Activated CD4-positive, alpha-beta T cell treated with anti-CD3 and anti-CD28 coated beads for 36 hours (primary cell): ENCODE data around the gene ARHGEF17. TPM values are rescaled to one million over a fixed set of nuclear protein-coding genes. Genes with fewer than 3 reads are reported as not detected.
A peak's percentile ranks its signal among the peaks of the same experiment; 100 is the strongest.

ENCODE experiments used
- ATAC-seq: fragments of 200-7000 bp; cut with Tn5 transposase; one replicate; pipeline ENCODE4 v1.10.0; 2021; ENCODE audit warnings: mild to moderate bottlenecking, moderate library complexity
- CTCF ChIA-PET: fragments of 350-600 bp; sonication (Branson Sonifier 250); formaldehyde crosslinking; loops from one replicate; lab custom pipeline; 2021; ENCODE audit warnings: antibody characterized with exemption; lab: Charles Lee
- POLR2A ChIA-PET: fragments of 350-600 bp; sonication (Branson Sonifier 250); formaldehyde crosslinking; loops from one replicate; lab custom pipeline; 2021; ENCODE audit warnings: antibody characterized with exemption, inconsistent platforms; lab: Charles Lee
- DNase-seq: peaks from one replicate; pipeline ENCODE4 v3.0.0-alpha.2; 2020
- H3K27ac Mint-ChIP-seq: one replicate; pipeline ENCODE4 v1.8.0; 2021; ENCODE audit warnings: mixed read lengths
- H3K27me3 Mint-ChIP-seq: one replicate; pipeline ENCODE4 v1.8.0; 2021; ENCODE audit warnings: mixed read lengths
- H3K36me3 Mint-ChIP-seq: one replicate; pipeline ENCODE4 v1.8.0; 2021; ENCODE audit warnings: low read depth, mixed read lengths
- H3K4me1 Mint-ChIP-seq: one replicate; pipeline ENCODE4 v1.8.0; 2021; ENCODE audit warnings: mixed read lengths
- H3K4me3 Mint-ChIP-seq: one replicate; pipeline ENCODE4 v1.8.0; 2021; ENCODE audit warnings: mild to moderate bottlenecking, moderate library complexity, mixed read lengths
- H3K9me3 Mint-ChIP-seq: one replicate; pipeline ENCODE4 v1.8.0; 2021; ENCODE audit warnings: low read depth, mixed read lengths
- intact Hi-C, 2 experiments: fragments of 100-400 bp; cut with DNase I in 1 of 2; cut with micrococcal nuclease in 1 of 2; formaldehyde crosslinking; loops; one replicate each; pipeline versions ENCODE4 v1.14.2 to v1.15.1; 2022 to 2024; cut with DNase I, micrococcal nuclease
- total RNA-seq, 2 experiments: library from RNA; stranded (reverse); gene quantifications; one replicate each; pipeline ENCODE4 v1.2.3, GENCODE V29; 2021

ARHGEF17 gene
- total RNA-seq, 2 experiments from 2014 or later, result 0.05 TPM; not detected in 1

DNA sequence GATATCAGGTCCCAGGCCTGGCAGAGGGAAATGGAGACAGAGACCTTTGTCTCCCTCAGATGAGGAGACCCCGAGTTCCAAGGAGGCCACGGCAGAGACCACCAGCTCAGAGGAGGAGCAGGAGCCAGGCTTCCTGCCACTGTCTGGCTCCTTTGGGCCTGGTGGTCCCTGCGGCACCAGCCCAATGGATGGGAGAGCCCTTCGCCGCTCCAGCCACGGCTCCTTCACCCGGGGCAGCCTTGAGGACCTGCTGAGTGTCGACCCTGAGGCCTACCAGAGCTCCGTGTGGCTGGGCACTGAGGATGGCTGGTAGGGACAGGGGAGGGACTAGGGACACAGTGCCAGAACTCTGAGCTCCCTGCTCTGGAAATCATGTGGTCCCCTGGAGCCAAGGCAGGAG, 55.1 kb downstream of the ARHGEF17 start:
- CTCF ChIA-PET, result interaction anchor here (1.0 to 2.2 kb wide), 2 partner anchors 12 to 143 kb away, joined by 5 to 8 read pairs; no protein-coding TSS in a partner anchor
- no peak overlapping the region for H3K4me3 Mint-ChIP-seq
- peaks cover 2% of the 10 kb centered on the region for H3K9me3 Mint-ChIP-seq
- intact Hi-C loops, result no loop called here
- H3K27ac Mint-ChIP-seq, result no peak overlapping the region
- no peaks in the 10 kb centered on the region for H3K36me3 Mint-ChIP-seq
- H3K27me3 Mint-ChIP-seq, result no peaks in the 10 kb centered on the region
- DNase-seq, result no peak
- no peak for ATAC-seq
- POLR2A ChIA-PET, result interaction anchor here (0.6 kb wide), 1 partner anchor 213 kb away, joined by 8 read pairs; no protein-coding TSS in a partner anchor
- H3K4me1 Mint-ChIP-seq, result peaks cover 23% of the 10 kb centered on the region

DNA sequence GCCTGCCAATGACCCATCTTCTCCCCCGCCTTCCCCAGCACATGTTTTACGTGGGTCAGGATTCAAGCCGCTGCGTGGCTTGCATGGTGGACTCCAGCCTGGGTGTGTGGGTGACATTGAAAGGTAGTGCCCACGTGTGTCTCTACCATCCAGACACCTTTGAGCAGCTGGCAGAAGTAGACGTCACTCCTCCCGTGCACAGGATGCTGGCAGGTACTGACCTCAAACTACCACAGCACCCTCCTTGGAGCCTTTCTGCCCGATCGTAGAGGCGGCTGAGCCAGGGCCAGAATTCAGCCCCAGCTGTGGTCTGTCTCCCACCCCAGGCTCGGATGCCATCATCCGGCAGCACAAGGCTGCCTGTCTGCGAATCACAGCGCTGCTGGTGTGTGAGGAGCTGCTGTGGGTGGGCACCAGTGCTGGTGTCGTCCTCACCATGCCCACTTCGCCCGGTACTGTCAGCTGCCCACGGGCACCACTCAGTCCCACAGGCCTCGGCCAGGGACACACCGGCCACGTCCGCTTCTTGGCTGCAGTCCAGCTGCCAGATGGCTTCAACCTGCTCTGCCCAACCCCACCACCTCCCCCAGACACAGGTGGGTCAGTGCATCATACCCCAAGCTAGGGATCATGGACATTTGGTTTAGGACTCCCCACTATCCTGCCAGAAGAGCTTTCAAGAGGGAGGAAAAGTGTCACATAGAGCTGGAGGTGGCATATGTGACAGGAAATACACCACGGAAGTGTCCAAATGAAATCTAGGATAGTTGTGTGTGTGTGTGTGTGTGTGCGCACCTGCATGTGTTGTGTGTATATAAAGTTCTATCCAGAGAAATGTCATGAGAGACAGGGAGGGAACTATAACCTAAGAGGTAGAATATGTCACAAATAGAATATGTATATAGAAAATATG, 57.5 kb downstream of the ARHGEF17 start:
- Mint-ChIP-seq H3K9me3 (peaks cover 2% of the 10 kb centered on the region), H3K36me3 (no peaks in the 10 kb centered on the region), H3K27ac (peak overlapping the region; percentile 77), H3K27me3 (no peaks in the 10 kb centered on the region), H3K4me1 (peaks cover 25% of the 10 kb centered on the region), H3K4me3 (no peak overlapping the region)
- intact Hi-C loops, result no loop called here
- DNase-seq (no peak), ATAC-seq (no peak)
- ChIA-PET CTCF (interaction anchor here (0.6 to 1.8 kb wide), 6 partner anchors 8 to 109 kb away, joined by 3 to 15 read pairs (median 4); no protein-coding TSS in a partner anchor), POLR2A (interaction anchor here (0.6 kb wide), 1 partner anchor 9 kb away, joined by 3 read pairs; no protein-coding TSS in a partner anchor)

DNA sequence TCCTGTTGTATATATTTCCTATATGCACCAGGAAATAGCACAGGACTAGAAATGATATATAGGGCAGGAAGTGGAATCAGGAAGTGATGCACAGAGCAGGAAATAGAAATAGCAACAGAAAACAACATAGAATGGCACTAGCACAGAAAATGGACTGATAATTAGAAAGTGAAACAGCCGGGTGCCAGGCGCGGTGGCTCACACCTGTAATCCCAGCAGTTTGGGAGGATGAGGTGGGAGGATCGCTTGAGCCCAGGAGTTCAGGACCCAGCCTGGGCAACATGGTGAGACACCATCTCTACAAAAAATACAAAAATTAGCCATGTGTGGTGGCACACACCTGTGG, 58.2 kb downstream of the ARHGEF17 start:
- Mint-ChIP-seq H3K4me3 (no peak overlapping the region), H3K4me1 (peaks cover 25% of the 10 kb centered on the region), H3K36me3 (no peaks in the 10 kb centered on the region), H3K27ac (peak overlapping the region; percentile 77), H3K27me3 (no peaks in the 10 kb centered on the region), H3K9me3 (peaks cover 2% of the 10 kb centered on the region)
- DNase-seq, result peak; percentile 42
- peak; percentile 77 for ATAC-seq
- ChIA-PET CTCF (interaction anchor here (1.5 to 1.8 kb wide), 2 partner anchors 8 to 15 kb away, joined by 4 to 15 read pairs; no protein-coding TSS in a partner anchor), POLR2A (no interaction called here)
- intact Hi-C loops, result no loop called here

DNA sequence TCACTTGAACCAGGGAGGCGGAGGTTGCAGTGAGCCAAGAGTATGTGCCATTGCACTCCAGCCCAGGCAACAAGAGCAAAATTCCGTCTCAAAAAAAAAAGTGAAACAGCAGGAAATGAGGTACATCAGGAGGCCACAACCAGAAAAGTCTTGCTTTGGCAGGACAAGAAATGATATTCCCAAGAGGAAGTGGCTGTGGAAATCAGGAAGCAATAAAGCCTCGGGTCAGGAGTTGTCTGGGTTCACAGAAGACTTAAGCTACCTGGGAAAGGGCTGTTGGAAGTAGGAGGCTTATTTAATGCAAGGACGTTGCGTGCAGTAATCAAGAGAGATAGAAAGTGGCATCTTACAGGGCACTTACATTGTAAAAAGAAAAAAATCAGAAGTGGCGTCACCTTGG, 58.9 kb downstream of the ARHGEF17 start:
- Mint-ChIP-seq H3K4me3 (no peak overlapping the region), H3K27me3 (no peaks in the 10 kb centered on the region), H3K9me3 (peaks cover 2% of the 10 kb centered on the region), H3K36me3 (no peaks in the 10 kb centered on the region), H3K27ac (peak overlapping the region; percentile 65), H3K4me1 (peaks cover 25% of the 10 kb centered on the region)
- DNase-seq, result no peak
- ATAC-seq, result no peak
- ChIA-PET POLR2A (interaction anchor here (0.6 kb wide), 1 partner anchor 199 kb away, joined by 3 read pairs; no protein-coding TSS in a partner anchor), CTCF (interaction anchor here (0.6 to 1.8 kb wide), 2 partner anchors 8 to 15 kb away, joined by 4 to 15 read pairs; no protein-coding TSS in a partner anchor)
- intact Hi-C loops, result no loop called here

DNA sequence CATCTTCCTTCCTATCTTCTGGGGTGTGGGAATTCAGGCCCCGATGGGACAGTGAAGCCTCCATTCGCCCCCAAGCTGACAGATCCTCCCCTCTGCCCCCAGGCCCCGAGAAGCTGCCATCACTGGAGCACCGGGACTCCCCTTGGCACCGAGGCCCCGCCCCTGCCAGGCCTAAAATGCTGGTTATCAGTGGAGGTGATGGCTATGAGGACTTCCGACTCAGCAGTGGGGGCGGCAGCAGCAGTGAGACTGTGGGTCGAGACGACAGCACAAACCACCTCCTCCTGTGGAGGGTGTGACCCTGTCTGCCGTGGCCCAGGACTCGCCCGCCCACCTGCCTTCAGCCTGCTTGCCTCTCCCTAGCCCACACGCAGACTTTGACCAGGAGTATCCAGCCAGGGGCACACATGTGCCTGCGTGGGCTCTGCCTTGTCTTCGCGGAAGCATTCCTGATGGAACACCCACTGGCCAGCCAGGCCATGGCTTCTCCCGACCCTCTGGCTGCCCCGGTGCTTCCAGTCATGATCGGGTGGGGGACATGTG, 59.5 kb downstream of the ARHGEF17 start:
- H3K4me1 Mint-ChIP-seq, result peaks cover 25% of the 10 kb centered on the region
- H3K36me3 Mint-ChIP-seq, result no peaks in the 10 kb centered on the region
- no peak overlapping the region for H3K4me3 Mint-ChIP-seq
- intact Hi-C loops, result no loop called here
- peak; percentile 45 for ATAC-seq
- DNase-seq, result peak; percentile 47
- H3K27ac Mint-ChIP-seq, result peak overlapping the region; percentile 65
- no peaks in the 10 kb centered on the region for H3K27me3 Mint-ChIP-seq
- peaks cover 2% of the 10 kb centered on the region for H3K9me3 Mint-ChIP-seq
- ChIA-PET CTCF (interaction anchor here (0.6 to 1.8 kb wide), 3 partner anchors 8 to 20 kb away, joined by 4 to 15 read pairs (median 4); no protein-coding TSS in a partner anchor), POLR2A (interaction anchor here (0.6 kb wide), 1 partner anchor 198 kb away, joined by 3 read pairs; no protein-coding TSS in a partner anchor)

DNA sequence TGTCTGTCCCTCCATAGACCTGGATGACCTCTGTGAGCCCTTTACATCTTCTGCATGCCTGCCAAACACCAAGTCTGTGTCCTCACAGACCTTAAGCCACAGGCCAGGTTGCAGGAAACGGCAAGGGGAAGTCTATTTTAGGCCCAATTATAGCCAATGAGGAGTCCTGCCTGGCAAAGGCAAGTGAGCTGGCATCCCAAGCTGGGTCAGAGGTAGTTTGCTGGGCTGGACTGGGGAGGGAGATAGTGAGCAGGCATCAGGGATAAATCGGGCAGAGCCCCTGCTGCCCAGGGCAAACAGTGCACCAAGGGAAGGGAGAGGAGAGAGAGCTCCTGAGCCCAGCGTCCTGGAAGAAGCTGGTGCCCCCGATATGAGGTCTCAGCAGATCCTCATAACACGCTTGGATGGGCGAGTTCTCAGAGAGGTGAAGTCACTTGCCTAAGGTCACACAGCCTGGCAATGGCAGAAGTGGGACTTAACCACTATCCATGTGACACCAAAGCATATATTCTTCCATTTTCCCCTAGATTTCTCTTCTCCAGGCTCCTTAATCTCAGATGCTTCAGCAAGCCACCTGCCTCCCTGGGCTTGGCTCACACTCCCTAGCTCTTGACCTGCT, 64.4 kb downstream of the ARHGEF17 start:
- Mint-ChIP-seq H3K27me3 (no peaks in the 10 kb centered on the region), H3K36me3 (peaks cover 5% of the 10 kb centered on the region), H3K4me1 (peaks cover 18% of the 10 kb centered on the region), H3K27ac (no peak overlapping the region), H3K4me3 (no peak overlapping the region), H3K9me3 (no peaks in the 10 kb centered on the region)
- no peak for DNase-seq
- intact Hi-C loops, result no loop called here
- ChIA-PET POLR2A (no interaction called here), CTCF (interaction anchor here (0.6 to 6.9 kb wide), 4 partner anchors 21 to 268 kb away, joined by 3 to 42 read pairs (median 3); no protein-coding TSS in a partner anchor)
- ATAC-seq, result no peak

DNA sequence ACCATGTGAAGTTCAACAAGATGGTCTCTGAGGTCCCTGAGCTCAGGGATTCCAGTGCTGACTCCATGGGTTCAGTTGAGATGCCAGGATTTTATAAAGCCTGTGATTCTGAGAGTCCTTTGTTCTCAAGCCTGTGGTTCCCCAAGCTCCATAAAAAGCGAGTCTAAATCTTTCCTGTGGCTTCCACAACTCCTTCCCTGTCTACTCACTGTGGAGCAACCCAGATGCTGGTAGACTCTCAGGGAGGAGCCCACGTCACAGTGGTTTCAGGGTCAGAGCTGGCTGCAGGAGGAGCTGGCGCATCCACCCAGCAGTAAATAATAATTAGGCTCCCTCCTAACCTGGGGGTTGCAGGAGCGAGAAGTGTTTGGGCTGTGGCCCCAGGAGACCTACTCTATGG, 66.1 kb downstream of the ARHGEF17 start:
- Mint-ChIP-seq H3K4me1 (peaks cover 22% of the 10 kb centered on the region), H3K27ac (no peak overlapping the region), H3K4me3 (no peak overlapping the region), H3K36me3 (peaks cover 5% of the 10 kb centered on the region), H3K27me3 (no peaks in the 10 kb centered on the region), H3K9me3 (no peaks in the 10 kb centered on the region)
- ChIA-PET POLR2A (interaction anchor here (0.6 kb wide), 1 partner anchor 783 kb away, joined by 3 read pairs; no protein-coding TSS in a partner anchor), CTCF (interaction anchor here (0.8 to 6.9 kb wide), 3 partner anchors 9 to 1313 kb away, joined by 3 to 42 read pairs (median 4); no protein-coding TSS in a partner anchor)
- DNase-seq (no peak), ATAC-seq (no peak)
- intact Hi-C loops, result no loop called here

DNA sequence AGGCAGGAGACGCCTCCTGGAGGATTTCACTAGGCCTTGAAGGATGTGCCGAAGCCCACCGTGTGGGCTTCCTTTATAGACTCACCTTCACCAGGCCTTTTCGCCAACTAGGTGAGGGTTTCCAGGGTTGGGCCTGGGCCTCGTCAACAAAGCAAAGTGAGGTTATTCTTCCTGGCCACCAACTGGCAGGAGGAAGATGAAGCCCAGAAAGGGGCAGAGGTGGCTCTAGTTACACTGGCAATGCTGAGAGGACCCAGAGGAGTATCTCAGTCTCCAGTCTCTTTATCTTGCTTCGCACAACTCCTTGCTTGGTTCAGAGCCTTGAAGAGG, 67.7 kb downstream of the ARHGEF17 start:
- Mint-ChIP-seq H3K36me3 (peaks cover 5% of the 10 kb centered on the region), H3K4me1 (peaks cover 29% of the 10 kb centered on the region), H3K4me3 (peak overlapping the region; percentile 92), H3K27me3 (no peaks in the 10 kb centered on the region), H3K27ac (peak overlapping the region; percentile 60), H3K9me3 (no peaks in the 10 kb centered on the region)
- DNase-seq (no peak), ATAC-seq (peak; percentile 3)
- intact Hi-C loops, result loop anchor here (1.0 to 2.0 kb wide), 14 partner anchors 18 to 1153 kb away; partner anchors contain the start of genes FAM168A (in 2 of the 2), ATG16L2 (in 1 of the 2), C2CD3 (in 1 of the 2) and COA4 (in 1 of the 2)
- POLR2A ChIA-PET, result no interaction called here
- CTCF ChIA-PET, result interaction anchor here (0.6 kb wide), 1 partner anchor 9 kb away, joined by 4 read pairs; no protein-coding TSS in a partner anchor

DNA sequence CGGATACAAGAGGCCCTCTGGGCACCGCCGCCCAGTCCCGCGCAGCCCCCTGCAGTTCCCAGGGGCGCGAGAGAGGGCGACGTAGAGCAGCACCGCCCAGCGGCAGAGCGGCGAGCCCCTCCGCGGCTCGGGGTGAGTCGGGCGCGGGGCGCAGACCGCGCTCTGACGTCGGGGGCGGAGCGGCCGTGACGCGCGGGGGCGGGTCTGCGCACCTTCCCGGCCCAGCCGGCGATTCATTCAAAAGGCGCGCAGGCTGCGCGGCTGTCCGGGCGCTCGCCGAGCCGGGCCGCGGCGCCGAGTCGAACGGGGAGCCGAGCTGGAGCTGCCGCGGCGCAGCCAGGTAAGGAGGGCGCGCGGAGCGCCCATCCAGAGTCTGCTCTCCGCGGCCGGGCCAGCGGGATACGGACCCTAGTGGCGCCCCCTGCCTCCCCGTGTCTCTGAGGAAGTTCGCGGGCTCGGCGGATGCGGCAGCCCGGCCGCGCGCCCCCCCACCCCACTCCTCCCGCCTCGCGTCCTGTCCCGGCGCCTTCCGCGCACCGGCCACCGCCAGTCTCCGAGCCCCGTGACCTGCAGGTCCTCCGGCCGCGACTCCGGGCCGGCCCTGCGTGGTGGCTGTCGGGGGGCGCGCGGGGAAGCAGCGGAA, 68.2 kb downstream of the ARHGEF17 start, which contains the start of gene RELT:
RELT (plus strand) TSS at position 240 of the 643 bp plus-strand sequence. CDS start 12,738 bp downstream, outside the sequence.
- H3K4me3 Mint-ChIP-seq, result peak within 1 kb of the TSS; percentile 92
- DNase-seq (peak; percentile 96), ATAC-seq (peak; percentile 94)
- H3K27ac Mint-ChIP-seq, result peak within 1 kb of the TSS; percentile 93
- H3K27me3 Mint-ChIP-seq, result no peaks in the 10 kb centered on the region
- H3K4me1 Mint-ChIP-seq, result peaks cover 33% of the 10 kb centered on the region
- ChIA-PET CTCF (interaction anchor here (0.6 to 1.6 kb wide), 3 partner anchors 13 to 1900 kb away, joined by 3 to 10 read pairs (median 3); no protein-coding TSS in a partner anchor), POLR2A (no interaction called here)
- intact Hi-C loops, result loop anchor here (1.0 to 2.0 kb wide), 14 partner anchors 17 to 1153 kb away; partner anchors contain the start of genes FAM168A (in 2 of the 2), ATG16L2 (in 1 of the 2), C2CD3 (in 1 of the 2) and COA4 (in 1 of the 2)
- no peaks in the 10 kb centered on the region for H3K9me3 Mint-ChIP-seq
- peaks cover 5% of the 10 kb centered on the region for H3K36me3 Mint-ChIP-seq
